NCI-H526 treated with DMSO at 0.1 percent for 48 hours (cell line): ENCODE data around the gene AMMECR1.
"Not testable (repeated sequence)": the region's sequence is repeated elsewhere in the genome, so short reads cannot be mapped to it uniquely, and the experiment has no call there.

Experiments
- DNase-seq: peaks from one replicate; lab custom pipeline; 2025; lab: John Stamatoyannopoulos, UW

The AMMECR1 gene

GRCh38 chrX:110317820-110318663 is at the start of gene AMMECR1:
Gene AMMECR1 (minus strand): TSS chrX:110318085. CDS start chrX:110318071, 14 bp downstream.
- DNase-seq: peak; percentile 74

GRCh38 chrX:110363244-110363643 is 45.4 kb upstream of the AMMECR1 start:
- DNase-seq: no peak

- DNase-seq: no peak
These were observed 41.4 kb upstream of the AMMECR1 start for GRCh38 chrX:110359273-110359672.

DNA sequence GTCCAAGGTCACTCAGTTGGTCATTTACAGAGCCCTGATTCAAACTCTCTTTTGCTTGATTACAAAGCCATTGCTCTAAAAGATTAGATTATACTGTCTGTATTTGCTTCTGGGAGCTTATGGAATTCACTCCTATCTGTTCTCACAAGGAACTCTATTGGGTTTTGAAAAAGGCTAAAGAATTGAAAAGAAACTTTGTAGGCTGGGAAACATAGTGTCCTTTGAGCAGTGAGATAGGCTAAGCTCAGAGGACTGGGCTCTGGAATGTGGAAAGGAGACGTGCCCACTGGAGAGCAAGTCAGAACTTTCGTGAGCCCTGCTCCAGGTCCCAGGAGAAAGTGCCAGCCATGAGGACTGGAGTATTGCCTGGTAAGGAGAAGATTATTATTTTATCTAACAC is 40.7 kb upstream of the AMMECR1 start, which contains the start of gene RTL9:
RTL9 (plus strand) TSS at position 301 of the 400 bp plus-strand sequence. CDS start 91,770 bp downstream, outside the sequence.
- no peak for DNase-seq

DNA sequence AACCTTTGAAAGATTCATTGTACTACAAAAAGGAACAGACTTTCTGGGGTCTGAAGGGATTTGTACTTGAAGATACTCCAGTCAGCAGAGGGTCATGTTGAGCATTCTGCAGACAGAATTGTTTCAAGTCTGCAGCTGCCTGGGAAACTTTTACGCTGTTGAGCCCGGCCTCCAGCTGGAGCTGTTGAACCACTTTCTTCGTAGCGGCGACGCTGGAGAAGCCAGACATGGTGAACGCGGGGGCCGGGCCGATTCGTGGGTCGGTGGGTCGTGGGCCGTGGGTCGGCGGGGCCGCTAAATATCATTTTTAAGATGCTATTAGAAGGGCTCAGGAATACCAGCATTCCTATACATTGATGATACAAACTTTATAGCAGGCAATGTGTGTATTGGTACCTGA is 28.8 kb upstream of the AMMECR1 start:
- DNase-seq: no peak

- DNase-seq: no peak
These were observed 23.5 kb upstream of the AMMECR1 start for GRCh38 chrX:110341189-110342035.

DNA sequence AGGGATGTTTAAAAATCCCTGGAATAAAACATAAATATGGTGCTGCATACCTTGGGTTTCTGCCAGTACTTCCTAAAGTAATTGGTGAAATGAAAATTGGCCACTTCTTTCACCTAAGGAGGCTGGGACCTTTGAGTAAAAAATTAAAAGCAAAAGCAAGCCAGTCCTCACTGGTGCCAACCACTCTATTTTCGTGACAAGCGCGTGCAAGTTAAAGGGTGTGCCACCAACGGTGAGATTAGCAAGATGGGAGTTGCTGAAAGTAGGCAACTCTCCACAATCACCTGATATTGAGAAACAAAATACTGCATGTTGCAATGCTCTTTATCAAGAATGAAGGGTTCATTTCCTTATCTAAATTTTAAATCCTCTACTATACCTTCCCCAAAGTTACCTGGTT is 21.1 kb upstream of the AMMECR1 start:
- no peak for DNase-seq

- not testable (repeated sequence) for DNase-seq
These were observed 15.6 kb upstream of the AMMECR1 start for GRCh38 chrX:110333458-110333857.

DNA sequence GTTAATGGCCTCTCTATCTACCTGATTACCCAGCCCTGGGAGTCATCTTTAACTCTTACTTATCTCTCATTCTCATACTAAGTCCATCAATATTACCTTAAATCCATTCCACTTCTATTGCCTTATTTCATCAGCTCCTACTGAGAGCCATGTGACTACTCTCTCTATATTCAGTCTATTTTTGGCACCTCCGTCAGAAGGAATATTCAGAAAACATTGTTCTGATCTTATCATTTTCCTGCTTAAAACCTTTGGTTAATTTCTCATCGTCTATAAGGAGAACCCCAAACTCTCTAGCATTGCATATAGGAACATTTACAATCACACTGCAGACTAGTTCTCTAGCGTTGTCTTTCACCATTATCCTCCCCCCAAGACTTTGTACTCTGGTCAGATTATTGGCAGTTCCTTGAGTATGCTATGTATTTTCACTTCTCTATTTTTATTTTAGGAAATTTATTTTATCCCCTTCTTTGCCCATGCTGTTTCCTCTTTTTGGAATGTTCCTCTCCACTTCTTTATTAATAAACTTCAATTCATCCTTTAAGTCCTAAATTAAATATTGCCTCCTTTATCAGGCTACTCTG is 13.7 kb upstream of the AMMECR1 start:
- no peak for DNase-seq

GRCh38 chrX:110328613-110329012 is 10.7 kb upstream of the AMMECR1 start:
- DNase-seq: not testable (repeated sequence)

DNA sequence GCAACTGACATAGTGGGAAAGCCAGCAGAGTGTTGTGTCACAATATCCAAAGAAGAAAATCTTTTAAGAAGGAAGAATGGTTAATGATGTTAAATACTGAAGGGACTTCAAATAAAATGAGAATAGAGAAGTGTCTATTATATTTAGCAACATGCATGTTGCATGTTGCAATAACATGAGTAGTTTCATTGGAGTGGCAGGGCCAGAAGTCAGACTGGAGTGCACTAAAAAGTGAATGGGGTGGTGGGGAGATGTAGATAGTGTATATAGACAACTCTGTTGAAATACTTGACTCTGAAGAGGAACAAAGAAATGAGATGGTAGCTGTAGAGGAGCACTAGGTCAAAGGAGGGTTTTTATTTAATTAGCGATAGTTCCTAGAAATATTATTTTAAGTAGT is 9.5 kb upstream of the AMMECR1 start:
- DNase-seq: no peak

GRCh38 chrX:110326712-110327111 is 8.8 kb upstream of the AMMECR1 start:
- DNase-seq: no peak

DNA sequence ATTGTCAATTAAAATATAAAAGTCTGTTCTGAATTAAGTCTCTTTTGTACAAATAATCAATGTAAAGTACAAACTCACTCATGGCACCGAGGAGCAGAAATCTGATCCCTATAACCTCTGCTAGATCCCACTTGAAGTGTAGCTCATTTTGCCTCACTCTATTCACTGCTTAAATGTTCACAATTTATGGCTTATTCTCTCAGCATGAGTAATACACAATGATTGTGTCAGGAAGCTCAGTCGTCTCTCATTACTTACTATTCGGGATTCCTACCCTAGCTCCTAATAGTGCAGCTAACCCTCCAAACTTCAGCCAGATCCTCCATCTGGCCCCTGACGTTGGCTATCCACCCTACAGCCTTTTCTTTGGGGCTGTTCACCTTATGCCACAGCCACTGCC is 4.7 kb upstream of the AMMECR1 start:
- no peak for DNase-seq

GRCh38 chrX:110321670-110322069 is 3.8 kb upstream of the AMMECR1 start:
- no peak for DNase-seq

DNA sequence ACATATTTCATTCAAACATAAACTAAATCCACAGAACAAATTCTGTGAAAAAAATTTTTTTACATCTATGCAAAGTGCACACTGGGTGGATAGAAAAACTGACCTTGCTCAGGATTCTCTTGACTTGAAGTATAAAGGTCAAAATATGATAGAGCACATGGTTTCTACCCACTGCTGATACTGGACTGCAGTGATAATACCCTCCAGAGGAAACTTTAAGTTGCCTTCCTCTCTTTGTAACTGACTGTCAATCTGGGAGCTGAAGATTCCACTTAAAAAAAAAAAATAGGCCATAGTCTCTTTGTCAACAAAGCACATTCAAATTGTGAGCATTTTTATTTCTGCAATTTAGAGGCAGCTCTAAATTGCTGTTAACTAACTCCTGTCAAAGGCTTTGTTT is 3.2 kb upstream of the AMMECR1 start:
- DNase-seq: no peak

- DNase-seq: no peak
These were observed 2.6 kb upstream of the AMMECR1 start for GRCh38 chrX:110320381-110320987.

DNA sequence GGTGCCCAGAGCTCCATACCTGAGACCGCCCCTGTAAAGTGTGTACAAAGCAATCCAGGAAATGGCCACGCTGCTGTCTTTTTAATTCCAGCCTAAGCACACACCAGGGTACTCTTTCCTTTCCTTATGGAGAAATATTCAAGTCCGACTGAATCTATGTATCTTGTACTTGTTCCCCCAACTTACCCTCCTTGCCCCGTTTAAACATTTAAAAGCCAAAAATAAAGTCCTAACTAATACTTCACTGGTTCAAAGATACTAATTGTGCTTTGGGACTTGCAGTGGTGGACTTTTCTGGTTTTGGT is 731 bp upstream of the AMMECR1 start:
- DNase-seq: no peak

DNA sequence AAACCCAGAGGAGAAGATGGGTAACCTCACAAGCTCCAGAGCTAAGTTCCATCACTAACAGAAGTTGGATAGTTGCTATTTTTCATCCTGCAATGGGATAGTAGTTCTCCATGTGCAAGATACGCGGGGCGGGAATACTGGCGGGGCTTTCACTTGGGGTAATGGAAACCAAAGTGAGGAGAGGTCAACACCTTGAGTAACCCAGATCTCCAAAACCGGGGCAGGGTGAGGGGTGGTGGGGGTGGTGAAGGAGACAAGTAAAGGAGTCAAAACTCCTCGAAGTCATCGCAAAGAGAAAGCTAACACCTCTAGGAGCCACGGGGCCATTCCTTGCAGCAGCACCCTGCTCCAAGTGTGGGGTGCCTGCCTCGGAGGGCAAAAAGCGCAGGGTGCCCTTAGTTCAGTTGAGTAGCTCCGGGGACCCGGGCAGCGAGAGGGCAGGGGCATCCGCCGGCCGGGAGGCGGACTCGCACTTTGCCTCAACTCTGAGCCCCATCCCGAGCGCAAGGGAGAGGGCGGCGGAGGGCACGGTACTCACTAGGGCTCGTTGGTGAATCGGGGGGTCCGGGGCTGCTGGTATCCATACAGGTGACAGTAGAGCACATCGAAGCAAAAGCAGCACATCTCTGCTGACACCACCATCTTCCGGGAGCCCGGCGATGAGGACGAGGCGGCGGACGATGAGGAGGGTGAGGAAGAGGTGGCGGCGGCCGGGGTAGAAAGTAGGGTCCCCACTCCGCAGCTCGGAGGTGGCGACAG is 645 bp downstream of the AMMECR1 start:
- peak; percentile 23 for DNase-seq

GRCh38 chrX:110316351-110317060 is 1.4 kb downstream of the AMMECR1 start:
- no peak for DNase-seq

DNA sequence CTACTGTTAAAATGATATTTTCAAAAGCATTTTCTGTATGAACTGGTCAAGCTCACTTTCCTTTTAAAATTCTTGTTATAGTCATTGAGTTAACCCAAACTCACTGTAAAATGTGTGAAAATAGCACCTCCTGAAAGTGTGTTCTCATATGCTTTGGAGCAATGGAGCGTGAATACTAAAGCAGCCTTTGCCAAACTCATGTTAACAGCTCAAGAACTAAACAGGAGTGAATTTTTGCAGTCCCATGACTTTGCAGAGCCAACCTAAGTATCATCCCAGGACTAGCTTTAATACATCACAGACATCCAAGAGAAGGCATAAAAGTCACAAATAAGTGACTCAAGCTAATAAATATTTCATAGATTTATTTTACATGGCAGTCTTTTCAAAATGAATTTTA is 2.3 kb downstream of the AMMECR1 start:
- no peak for DNase-seq
